Measurements from ENCODE around the gene GBA2.

- TF ChIP-seq, protein P1, sequence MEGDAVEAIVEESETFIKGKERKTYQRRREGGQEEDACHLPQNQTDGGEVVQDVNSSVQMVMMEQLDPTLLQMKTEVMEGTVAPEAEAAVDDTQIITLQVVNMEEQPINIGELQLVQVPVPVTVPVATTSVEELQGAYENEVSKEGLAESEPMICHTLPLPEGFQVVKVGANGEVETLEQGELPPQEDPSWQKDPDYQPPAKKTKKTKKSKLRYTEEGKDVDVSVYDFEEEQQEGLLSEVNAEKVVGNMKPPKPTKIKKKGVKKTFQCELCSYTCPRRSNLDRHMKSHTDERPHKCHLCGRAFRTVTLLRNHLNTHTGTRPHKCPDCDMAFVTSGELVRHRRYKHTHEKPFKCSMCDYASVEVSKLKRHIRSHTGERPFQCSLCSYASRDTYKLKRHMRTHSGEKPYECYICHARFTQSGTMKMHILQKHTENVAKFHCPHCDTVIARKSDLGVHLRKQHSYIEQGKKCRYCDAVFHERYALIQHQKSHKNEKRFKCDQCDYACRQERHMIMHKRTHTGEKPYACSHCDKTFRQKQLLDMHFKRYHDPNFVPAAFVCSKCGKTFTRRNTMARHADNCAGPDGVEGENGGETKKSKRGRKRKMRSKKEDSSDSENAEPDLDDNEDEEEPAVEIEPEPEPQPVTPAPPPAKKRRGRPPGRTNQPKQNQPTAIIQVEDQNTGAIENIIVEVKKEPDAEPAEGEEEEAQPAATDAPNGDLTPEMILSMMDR (IDR thresholded peaks at IDR 0.05): no peak
- TF ChIP-seq POLR2A (IDR thresholded peaks at IDR 0.05): no peak
These were observed 18.0 kb upstream of the GBA2 start for GRCh38 chr9:35766997-35767396.
